ENCODE measurements around the gene VRK1.

DNA sequence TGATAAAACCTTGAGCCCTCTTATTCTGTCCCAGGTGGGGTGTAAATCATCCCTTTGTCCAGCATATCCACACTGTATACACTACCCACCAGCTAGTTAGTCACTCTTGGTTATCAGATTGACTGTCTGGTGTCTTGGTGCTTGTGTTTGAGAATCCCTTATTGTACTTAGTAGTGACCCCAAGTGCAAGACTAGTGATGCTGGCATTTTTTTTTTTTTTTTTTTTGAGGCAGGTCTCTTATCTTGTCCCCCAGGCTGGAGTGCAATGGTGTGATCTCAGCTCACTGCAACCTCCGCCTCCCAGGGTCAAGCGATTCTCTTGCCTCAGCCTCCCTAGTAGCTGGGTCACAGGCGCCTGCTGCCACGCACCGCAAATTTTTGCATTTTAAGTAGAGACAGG lies 5.8 kb downstream of the VRK1 start:
- TF ChIP-seq, protein P1, sequence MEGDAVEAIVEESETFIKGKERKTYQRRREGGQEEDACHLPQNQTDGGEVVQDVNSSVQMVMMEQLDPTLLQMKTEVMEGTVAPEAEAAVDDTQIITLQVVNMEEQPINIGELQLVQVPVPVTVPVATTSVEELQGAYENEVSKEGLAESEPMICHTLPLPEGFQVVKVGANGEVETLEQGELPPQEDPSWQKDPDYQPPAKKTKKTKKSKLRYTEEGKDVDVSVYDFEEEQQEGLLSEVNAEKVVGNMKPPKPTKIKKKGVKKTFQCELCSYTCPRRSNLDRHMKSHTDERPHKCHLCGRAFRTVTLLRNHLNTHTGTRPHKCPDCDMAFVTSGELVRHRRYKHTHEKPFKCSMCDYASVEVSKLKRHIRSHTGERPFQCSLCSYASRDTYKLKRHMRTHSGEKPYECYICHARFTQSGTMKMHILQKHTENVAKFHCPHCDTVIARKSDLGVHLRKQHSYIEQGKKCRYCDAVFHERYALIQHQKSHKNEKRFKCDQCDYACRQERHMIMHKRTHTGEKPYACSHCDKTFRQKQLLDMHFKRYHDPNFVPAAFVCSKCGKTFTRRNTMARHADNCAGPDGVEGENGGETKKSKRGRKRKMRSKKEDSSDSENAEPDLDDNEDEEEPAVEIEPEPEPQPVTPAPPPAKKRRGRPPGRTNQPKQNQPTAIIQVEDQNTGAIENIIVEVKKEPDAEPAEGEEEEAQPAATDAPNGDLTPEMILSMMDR (IDR thresholded peaks at IDR 0.05; ENCODE audit: insufficient read depth, low read length, poor library complexity, severe bottlenecking) = no peak
- TF ChIP-seq EZH2phosphoT487 (conservative IDR thresholded peaks at IDR 0.05; ENCODE audit: low read length) = no peak
